Stimulated activated CD4-positive, alpha-beta T cell treated with anti-CD3 and anti-CD28 coated beads, TNF-alpha, amount 100 ng/mL, for 1 hour (primary cell): ENCODE results near the gene HSPG2.
A peak's percentile ranks its signal among the peaks of the same experiment; 100 is the strongest.
"Not testable (repeated sequence)": the region's sequence is repeated elsewhere in the genome, so short reads cannot be mapped to it uniquely, and the experiment has no call there.

Experiments used
- DNase-seq, 3 donors: peaks; one replicate each; pipeline ENCODE4 v3.0.0-alpha.2; 2020; ENCODE audit warnings: low read depth in 3 of 3, low spot score in 1 of 3

Gene HSPG2

GRCh38 chr1:21813542-21813941, 123.6 kb downstream of the HSPG2 start:
- no peak for DNase-seq

- no peak for DNase-seq
These were observed 125.2 kb downstream of the HSPG2 start, which contains the start of gene LDLRAD2 for GRCh38 chr1:21811875-21812305. TSS of gene LDLRAD2 (plus strand) at chr1:21812265. CDS start at chr1:21812452, 187 bp downstream.

GRCh38 chr1:21804536-21804935, 132.6 kb downstream of the HSPG2 start:
- DNase-seq, result no peak

GRCh38 chr1:21801100-21801499, 136.0 kb downstream of the HSPG2 start:
- no peak for DNase-seq

- DNase-seq, result no peak
These were observed 137.4 kb downstream of the HSPG2 start for GRCh38 chr1:21799730-21800129.

GRCh38 chr1:21795075-21795474, 142.0 kb downstream of the HSPG2 start:
- no peak for DNase-seq

- DNase-seq, result no peak
These were observed 142.5 kb downstream of the HSPG2 start for GRCh38 chr1:21794656-21795055.

- no peak for DNase-seq
These were observed 144.0 kb downstream of the HSPG2 start for GRCh38 chr1:21793104-21793503.

- no peak for DNase-seq
These were observed 150.5 kb downstream of the HSPG2 start for GRCh38 chr1:21786640-21787039.

- DNase-seq, result not testable (repeated sequence)
These were observed 151.3 kb downstream of the HSPG2 start for GRCh38 chr1:21785764-21786163.

- no peak for DNase-seq
These were observed 153.2 kb downstream of the HSPG2 start for GRCh38 chr1:21783679-21784603.

- DNase-seq, result peak; percentile 91 to 94 (median 92)
These were observed 154.0 kb downstream of the HSPG2 start, which contains the start of gene USP48 for GRCh38 chr1:21782868-21783678. TSS of gene USP48 (minus strand) at chr1:21783149. CDS start at chr1:21782957, 192 bp downstream.

- peak in 2 of 3 donors; percentile 9 to 20 for DNase-seq
These were observed 154.7 kb downstream of the HSPG2 start for GRCh38 chr1:21782349-21782867.

GRCh38 chr1:21781815-21782348, 155.2 kb downstream of the HSPG2 start:
- DNase-seq, result no peak

GRCh38 chr1:21779613-21780521, 157.2 kb downstream of the HSPG2 start:
- no peak for DNase-seq

- no peak for DNase-seq
These were observed 158.7 kb downstream of the HSPG2 start for GRCh38 chr1:21778405-21778727.

- not testable (repeated sequence) for DNase-seq
These were observed 160.2 kb downstream of the HSPG2 start for GRCh38 chr1:21776925-21777324.

GRCh38 chr1:21775985-21776562, 161.0 kb downstream of the HSPG2 start:
- no peak for DNase-seq

- no peak for DNase-seq
These were observed 161.6 kb downstream of the HSPG2 start for GRCh38 chr1:21775550-21775914.
